ENCODE data around the gene TIMM23. TPM values are rescaled to one million over a fixed set of nuclear protein-coding genes. Genes with fewer than 3 reads are reported as not detected.
A peak's percentile ranks its signal among the peaks of the same experiment; 100 is the strongest.
"Not testable (repeated sequence)": the region's sequence is repeated elsewhere in the genome, so short reads cannot be mapped to it uniquely, and the experiment has no call there.

TIMM23 gene
- total and polyA plus RNA-seq, 4 donors = 64.3 to 78.9 (median 72.1) TPM

- not testable (repeated sequence) for H3K36me3 ChIP-seq (ENCODE audit: control insufficient read depth, insufficient read depth, low read length); H3K4me1 ChIP-seq (ENCODE audit: control insufficient read depth, insufficient read depth, low read length); H3K4me3 ChIP-seq (ENCODE audit: low read depth, low read length); H3K9me3 ChIP-seq (ENCODE audit: control insufficient read depth, insufficient read depth, low read length); H3K27ac ChIP-seq (ENCODE audit: low read depth, low read length); H3K27me3 ChIP-seq (ENCODE audit: control insufficient read depth, insufficient read depth, low read length)
- peak in 4 of 6 donors; percentile 9 to 80 (median 34) for DNase-seq (ENCODE audit: low read depth in 4 of 6, low spot score in 6 of 6)
- WGBS (ENCODE audit: insufficient coverage) = no CpG with 5 or more reads among the region's 6 CpGs
These were observed 11.4 kb downstream of the TIMM23 start for GRCh38 chr10:45983538-45984186.

- not testable (repeated sequence) for DNase-seq (ENCODE audit: low read depth in 4 of 6, low spot score in 6 of 6); H3K27ac ChIP-seq (ENCODE audit: low read depth, low read length); H3K27me3 ChIP-seq (ENCODE audit: control insufficient read depth, insufficient read depth, low read length); H3K4me3 ChIP-seq (ENCODE audit: low read depth, low read length); H3K36me3 ChIP-seq (ENCODE audit: control insufficient read depth, insufficient read depth, low read length); H3K9me3 ChIP-seq (ENCODE audit: control insufficient read depth, insufficient read depth, low read length); H3K4me1 ChIP-seq (ENCODE audit: control insufficient read depth, insufficient read depth, low read length)
- no CpG with 5 or more reads among the region's 2 CpGs for WGBS (ENCODE audit: insufficient coverage)
These were observed 12.2 kb downstream of the TIMM23 start for GRCh38 chr10:45984473-45984872.

GRCh38 chr10:45985590-45985989, 13.3 kb downstream of the TIMM23 start:
- not testable (repeated sequence) for H3K4me3 ChIP-seq (ENCODE audit: low read depth, low read length); H3K27me3 ChIP-seq (ENCODE audit: control insufficient read depth, insufficient read depth, low read length); H3K9me3 ChIP-seq (ENCODE audit: control insufficient read depth, insufficient read depth, low read length); H3K27ac ChIP-seq (ENCODE audit: low read depth, low read length); H3K36me3 ChIP-seq (ENCODE audit: control insufficient read depth, insufficient read depth, low read length); DNase-seq (ENCODE audit: low read depth in 4 of 6, low spot score in 6 of 6); H3K4me1 ChIP-seq (ENCODE audit: control insufficient read depth, insufficient read depth, low read length)
- no CpG with 5 or more reads among the region's 3 CpGs for WGBS (ENCODE audit: insufficient coverage)

GRCh38 chr10:45997557-45997956, 25.3 kb downstream of the TIMM23 start:
- Histone ChIP-seq H3K36me3 (ENCODE audit: control insufficient read depth, insufficient read depth, low read length) (peaks cover 13% of the 10 kb centered on the region), H3K9me3 (ENCODE audit: control insufficient read depth, insufficient read depth, low read length) (no peaks in the 10 kb centered on the region), H3K4me3 (ENCODE audit: low read depth, low read length) (no peak overlapping the region), H3K27me3 (ENCODE audit: control insufficient read depth, insufficient read depth, low read length) (no peaks in the 10 kb centered on the region), H3K4me1 (ENCODE audit: control insufficient read depth, insufficient read depth, low read length) (no peaks in the 10 kb centered on the region), H3K27ac (ENCODE audit: low read depth, low read length) (no peak overlapping the region)
- WGBS (ENCODE audit: insufficient coverage) = no CpG with 5 or more reads among the region's 4 CpGs
- no peak for DNase-seq (ENCODE audit: low read depth in 4 of 6, low spot score in 6 of 6)

- H3K36me3 ChIP-seq (ENCODE audit: control insufficient read depth, insufficient read depth, low read length) = peaks cover 19% of the 10 kb centered on the region
- H3K27me3 ChIP-seq (ENCODE audit: control insufficient read depth, insufficient read depth, low read length) = no peaks in the 10 kb centered on the region
- WGBS (ENCODE audit: insufficient coverage) = no CpG with 5 or more reads among the region's 5 CpGs
- H3K4me1 ChIP-seq (ENCODE audit: control insufficient read depth, insufficient read depth, low read length) = no peaks in the 10 kb centered on the region
- no peak for DNase-seq (ENCODE audit: low read depth in 4 of 6, low spot score in 6 of 6)
- no peak overlapping the region for H3K27ac ChIP-seq (ENCODE audit: low read depth, low read length)
- no peaks in the 10 kb centered on the region for H3K9me3 ChIP-seq (ENCODE audit: control insufficient read depth, insufficient read depth, low read length)
- H3K4me3 ChIP-seq (ENCODE audit: low read depth, low read length) = no peak overlapping the region
These were observed 25.9 kb downstream of the TIMM23 start for GRCh38 chr10:45997994-45998763.

GRCh38 chr10:45999955-46000354, 27.7 kb downstream of the TIMM23 start:
- DNase-seq (ENCODE audit: low read depth in 4 of 6, low spot score in 6 of 6); H3K9me3 ChIP-seq (ENCODE audit: control insufficient read depth, insufficient read depth, low read length); H3K4me1 ChIP-seq (ENCODE audit: control insufficient read depth, insufficient read depth, low read length); H3K27ac ChIP-seq (ENCODE audit: low read depth, low read length); H3K4me3 ChIP-seq (ENCODE audit: low read depth, low read length); H3K27me3 ChIP-seq (ENCODE audit: control insufficient read depth, insufficient read depth, low read length): not testable (repeated sequence)
- H3K36me3 ChIP-seq (ENCODE audit: control insufficient read depth, insufficient read depth, low read length) = peaks cover 32% of the 10 kb centered on the region
- WGBS (ENCODE audit: insufficient coverage) = 100% methylated on average over 2 of the region's 5 CpGs

- no peak overlapping the region for H3K27ac ChIP-seq (ENCODE audit: low read depth, low read length)
- DNase-seq (ENCODE audit: low read depth in 4 of 6, low spot score in 6 of 6) = no peak
These were observed 28.2 kb downstream of the TIMM23 start for GRCh38 chr10:46000538-46000937.

GRCh38 chr10:46001187-46001756, 29.0 kb downstream of the TIMM23 start:
- Histone ChIP-seq H3K27ac (ENCODE audit: low read depth, low read length) (no peak overlapping the region), H3K9me3 (ENCODE audit: control insufficient read depth, insufficient read depth, low read length) (no peaks in the 10 kb centered on the region), H3K36me3 (ENCODE audit: control insufficient read depth, insufficient read depth, low read length) (peaks cover 32% of the 10 kb centered on the region), H3K4me3 (ENCODE audit: low read depth, low read length) (no peak overlapping the region), H3K27me3 (ENCODE audit: control insufficient read depth, insufficient read depth, low read length) (no peaks in the 10 kb centered on the region), H3K4me1 (ENCODE audit: control insufficient read depth, insufficient read depth, low read length) (no peaks in the 10 kb centered on the region)
- 86% methylated on average over 3 of the region's 5 CpGs for whole genome bisulfite sequencing (ENCODE audit: insufficient coverage)
- DNase-seq (ENCODE audit: low read depth in 4 of 6, low spot score in 6 of 6) = no peak

More at GRCh38 chr10:46000538-46000937, 28.2 kb downstream of the TIMM23 start:
- Histone ChIP-seq H3K9me3 (ENCODE audit: control insufficient read depth, insufficient read depth, low read length) (no peaks in the 10 kb centered on the region), H3K27me3 (ENCODE audit: control insufficient read depth, insufficient read depth, low read length) (no peaks in the 10 kb centered on the region), H3K36me3 (ENCODE audit: control insufficient read depth, insufficient read depth, low read length) (peaks cover 32% of the 10 kb centered on the region), H3K4me1 (ENCODE audit: control insufficient read depth, insufficient read depth, low read length) (no peaks in the 10 kb centered on the region), H3K4me3 (ENCODE audit: low read depth, low read length) (no peak overlapping the region)
- WGBS (ENCODE audit: insufficient coverage) = no CpG with 5 or more reads among the region's 1 CpG

- not testable (repeated sequence) for H3K4me1 ChIP-seq (ENCODE audit: control insufficient read depth, insufficient read depth, low read length); DNase-seq (ENCODE audit: low read depth in 4 of 6, low spot score in 6 of 6); H3K4me3 ChIP-seq (ENCODE audit: low read depth, low read length); H3K9me3 ChIP-seq (ENCODE audit: control insufficient read depth, insufficient read depth, low read length); H3K27ac ChIP-seq (ENCODE audit: low read depth, low read length); H3K27me3 ChIP-seq (ENCODE audit: control insufficient read depth, insufficient read depth, low read length)
- 90% methylated on average over 5 of the region's 7 CpGs for WGBS (ENCODE audit: insufficient coverage)
- peaks cover 32% of the 10 kb centered on the region for H3K36me3 ChIP-seq (ENCODE audit: control insufficient read depth, insufficient read depth, low read length)
These were observed 29.9 kb downstream of the TIMM23 start for GRCh38 chr10:46002189-46002687.
